ENCODE results near the gene RPTOR.

The RPTOR gene

DNA sequence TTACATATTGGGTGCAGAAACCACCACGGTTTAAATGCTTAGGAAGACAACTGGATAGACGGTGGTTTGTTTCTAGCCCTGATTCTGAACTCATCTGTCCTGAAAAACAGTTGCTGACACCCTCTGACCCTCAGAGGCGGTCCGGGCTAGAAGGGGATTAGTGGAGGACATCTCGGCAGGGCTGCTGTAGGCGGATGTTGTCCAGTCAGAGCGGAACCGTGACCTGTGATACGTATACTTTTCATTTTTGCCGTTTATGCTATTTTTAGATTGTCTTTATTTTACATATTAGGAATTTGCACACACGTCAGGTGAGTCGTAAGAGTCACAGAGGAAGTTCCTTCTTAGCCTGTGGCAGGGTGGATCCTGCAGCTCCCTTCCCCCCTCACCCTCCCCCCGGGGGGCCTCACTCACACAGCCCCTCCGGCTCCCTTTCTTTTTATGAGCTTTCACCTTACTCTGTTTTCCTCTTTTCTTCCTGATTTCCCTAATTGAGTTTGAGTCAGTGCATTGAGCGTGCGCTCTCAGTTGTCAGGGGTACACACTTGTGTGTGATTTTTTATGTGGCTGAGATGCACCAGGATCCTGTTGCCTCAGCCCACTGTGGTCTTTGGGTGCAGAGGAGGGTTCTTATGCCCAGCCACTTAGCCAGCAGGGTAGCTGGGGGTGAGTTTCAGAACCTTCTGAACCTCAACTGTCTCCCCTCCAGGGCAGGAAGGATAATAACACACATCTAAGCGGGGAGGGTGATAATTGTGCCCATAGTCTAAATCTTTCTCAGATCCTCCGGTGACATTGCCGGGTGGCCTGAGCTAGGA, 236.0 kb downstream of the RPTOR start:
- DNase-seq (ENCODE audit: low read depth, low spot score) = no peak

DNA sequence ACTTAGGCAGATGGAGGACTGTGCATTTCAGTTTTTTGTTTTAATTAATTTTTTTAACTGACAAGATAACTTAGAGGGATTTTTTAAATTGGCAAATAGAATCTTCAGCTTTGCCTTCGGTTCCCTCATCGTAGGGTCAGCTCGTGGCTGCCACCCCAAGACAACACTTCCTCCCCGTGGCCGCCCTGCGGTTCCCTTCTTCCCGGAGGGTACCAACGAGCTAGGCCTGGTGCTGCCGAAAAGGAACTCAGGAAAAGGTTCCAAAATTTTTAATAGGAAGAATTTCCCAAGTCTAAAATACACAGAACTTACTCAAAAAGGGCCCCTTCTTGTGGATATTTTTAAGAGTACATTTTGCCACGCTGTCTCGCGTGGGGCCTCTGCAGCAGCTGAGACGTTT, 236.6 kb downstream of the RPTOR start:
- no peak for DNase-seq (ENCODE audit: low read depth, low spot score)

DNA sequence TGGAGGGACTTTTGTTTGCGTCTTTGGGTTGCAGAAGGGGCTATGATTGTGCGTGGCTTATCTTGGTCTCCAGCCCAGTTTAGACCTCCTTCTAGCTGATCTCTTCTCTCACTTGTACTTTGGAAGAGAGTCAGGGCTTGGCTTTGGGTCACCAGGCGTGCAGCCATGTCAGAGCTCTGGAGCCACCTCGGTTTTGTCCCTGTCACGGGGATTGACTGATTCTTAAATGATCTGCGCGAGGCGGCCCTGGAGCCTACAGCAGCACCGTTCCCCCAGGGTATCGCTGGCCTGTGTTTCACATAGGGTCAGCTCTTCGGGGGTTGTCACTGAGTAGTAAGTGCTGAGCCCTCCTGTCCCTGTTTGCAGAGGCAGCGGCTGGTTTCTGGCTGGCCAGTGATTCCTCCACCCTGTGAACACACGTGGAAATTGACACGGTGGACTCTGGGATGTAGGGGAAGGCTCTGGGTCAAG, 237.2 kb downstream of the RPTOR start:
- DNase-seq (ENCODE audit: low read depth, low spot score) = no peak

DNA sequence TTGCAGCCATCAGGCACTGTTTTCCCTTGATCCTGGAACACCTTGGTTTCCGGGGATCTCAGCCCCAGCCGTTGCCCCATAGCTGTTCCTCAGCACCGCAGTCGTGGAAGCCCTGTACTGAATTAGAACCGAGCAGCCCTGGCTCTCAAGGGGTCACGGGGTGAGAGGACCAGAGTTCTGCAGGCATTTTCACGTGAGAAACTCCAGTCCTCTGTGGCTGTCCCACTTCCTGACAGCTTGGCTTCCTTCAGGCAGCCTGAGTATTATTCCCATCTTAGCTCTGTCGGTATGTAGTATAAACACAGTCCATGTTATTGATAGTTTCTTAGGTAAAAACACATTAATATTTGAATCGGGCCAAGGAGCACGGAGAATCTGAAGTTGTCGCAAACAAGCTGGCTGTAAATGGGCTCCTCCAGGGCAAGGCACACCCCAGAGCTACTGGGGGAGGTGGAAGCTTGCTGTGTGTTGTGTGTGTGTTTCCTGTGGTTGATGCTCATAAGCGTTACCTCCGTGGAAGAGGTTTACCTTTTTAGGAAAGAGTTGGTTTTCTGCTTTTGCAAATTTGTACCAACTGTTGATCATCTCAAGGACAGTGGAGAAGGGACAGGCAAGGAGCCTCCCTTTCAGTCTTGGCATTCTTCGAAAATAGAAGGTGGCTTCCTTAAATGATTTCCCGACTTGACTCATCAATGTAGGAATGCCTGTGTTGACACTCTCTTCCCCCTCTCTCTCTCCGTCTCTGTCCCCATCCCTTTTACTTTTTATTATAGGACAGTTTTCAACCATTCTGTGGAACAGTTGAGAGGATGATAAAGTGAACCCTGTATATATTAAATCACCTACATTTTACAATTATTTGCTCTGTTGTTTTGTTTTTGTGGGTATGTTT, 238.1 kb downstream of the RPTOR start:
- DNase-seq (ENCODE audit: low read depth, low spot score) = no peak

DNA sequence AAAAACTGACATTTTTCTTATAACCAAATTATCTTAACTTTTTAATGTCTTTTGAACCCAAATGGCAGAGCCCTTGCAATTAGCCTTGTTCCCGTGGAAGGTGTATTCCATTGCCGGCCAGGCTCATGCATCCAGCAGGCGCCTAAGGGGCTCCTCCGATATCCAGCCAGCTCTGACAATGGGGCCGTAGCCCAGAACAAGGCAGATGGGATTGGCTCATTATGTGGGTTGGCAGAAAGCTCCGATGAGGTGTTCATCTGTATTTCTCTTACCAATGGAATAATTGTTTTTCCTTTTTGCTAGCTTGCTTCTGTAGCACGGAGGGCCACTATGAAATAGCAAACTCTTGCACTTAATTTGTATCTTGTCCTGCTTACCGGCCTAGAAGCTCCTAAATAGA, 238.8 kb downstream of the RPTOR start:
- no peak for DNase-seq (ENCODE audit: low read depth, low spot score)

DNA sequence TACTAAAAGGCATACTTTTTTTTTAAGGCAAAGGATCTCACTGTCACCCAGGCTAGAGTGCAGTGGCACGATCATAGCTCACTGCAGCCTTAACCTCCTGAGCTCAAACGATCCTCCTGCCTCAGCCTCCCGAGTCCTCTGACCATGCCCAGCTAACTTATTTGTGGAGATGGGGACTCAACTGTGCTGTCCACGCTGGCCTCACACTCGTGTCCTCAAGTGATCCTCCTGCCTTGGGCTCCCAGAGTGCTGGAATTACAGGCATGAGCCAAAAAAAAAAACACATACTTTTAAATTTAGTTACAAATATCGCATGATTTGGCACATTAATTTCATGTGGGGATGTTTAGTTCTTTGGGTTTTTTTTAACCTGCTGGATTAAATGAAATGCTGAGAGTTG, 239.3 kb downstream of the RPTOR start:
- DNase-seq (ENCODE audit: low read depth, low spot score) = no peak

DNA sequence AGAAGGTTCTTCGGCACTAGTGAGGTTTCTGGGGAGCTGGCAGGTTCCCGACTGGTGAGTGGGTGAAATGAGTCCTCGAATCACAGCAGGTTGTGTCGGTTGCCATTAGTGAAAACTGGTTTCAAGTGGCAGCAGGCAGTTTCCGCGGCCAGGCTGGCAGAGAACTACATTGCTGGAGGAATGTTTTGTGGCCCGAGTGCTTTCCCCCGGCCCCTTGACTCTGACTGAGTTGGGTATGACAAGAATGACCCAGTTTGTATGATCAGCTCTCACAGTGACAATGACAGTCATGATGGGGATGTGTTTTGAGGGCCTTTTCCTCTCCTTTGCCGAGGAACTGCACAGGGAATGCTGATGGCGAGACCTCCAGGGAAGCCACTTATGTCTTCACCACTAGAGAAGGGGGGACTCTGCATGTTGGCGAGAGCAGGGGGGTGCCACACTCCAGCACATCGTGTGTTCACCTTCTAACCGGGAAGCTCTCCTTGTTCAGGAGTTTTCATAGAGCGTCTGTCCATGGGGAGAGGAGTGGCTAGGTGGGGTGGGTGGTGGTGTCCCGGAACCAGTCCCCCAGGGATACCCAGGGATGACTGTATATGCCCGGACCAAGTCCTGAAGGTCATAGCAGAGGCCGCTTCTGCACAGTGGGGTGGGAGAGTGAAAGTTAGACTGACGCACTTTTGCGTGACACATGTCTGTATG, 241.0 kb downstream of the RPTOR start:
- DNase-seq (ENCODE audit: low read depth, low spot score) = no peak

DNA sequence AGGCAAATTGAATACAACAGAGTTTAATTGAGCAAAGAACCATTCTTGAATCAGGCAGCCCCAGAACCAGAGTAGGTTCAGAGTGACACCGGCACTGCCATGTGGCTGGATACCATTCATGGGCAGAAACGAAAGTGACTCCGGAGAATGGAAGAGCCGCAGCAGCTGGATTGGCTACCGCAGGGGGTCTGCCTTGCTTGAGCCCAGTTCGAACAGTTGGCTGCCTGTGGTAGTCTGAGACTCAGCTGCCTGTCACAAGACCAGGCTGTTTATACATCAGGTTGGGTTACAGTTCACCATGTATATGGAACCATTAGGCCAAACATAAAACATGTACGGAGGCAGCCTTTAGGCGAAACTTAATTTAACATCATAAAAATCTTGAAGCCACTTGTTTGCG, 241.8 kb downstream of the RPTOR start:
- DNase-seq (ENCODE audit: low read depth, low spot score) = no peak

DNA sequence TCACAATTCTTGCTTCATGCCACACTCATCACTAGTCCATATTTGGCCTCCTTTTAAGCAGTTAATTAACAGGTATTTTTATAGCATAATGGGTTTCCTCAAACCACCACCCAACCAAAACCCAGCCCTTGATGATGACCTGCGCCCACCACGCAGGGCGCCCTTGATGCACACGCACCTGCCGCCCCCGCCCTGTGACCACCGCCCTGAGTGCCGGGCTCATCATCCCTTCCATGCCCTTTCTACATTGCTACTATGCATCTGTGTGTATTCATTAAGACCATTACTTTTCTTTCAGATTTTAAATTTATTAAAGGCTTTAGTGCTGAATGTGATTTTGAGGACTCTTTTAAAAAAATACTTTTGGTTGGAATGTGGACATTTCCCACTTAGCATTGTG, 242.2 kb downstream of the RPTOR start:
- DNase-seq (ENCODE audit: low read depth, low spot score) = no peak

DNA sequence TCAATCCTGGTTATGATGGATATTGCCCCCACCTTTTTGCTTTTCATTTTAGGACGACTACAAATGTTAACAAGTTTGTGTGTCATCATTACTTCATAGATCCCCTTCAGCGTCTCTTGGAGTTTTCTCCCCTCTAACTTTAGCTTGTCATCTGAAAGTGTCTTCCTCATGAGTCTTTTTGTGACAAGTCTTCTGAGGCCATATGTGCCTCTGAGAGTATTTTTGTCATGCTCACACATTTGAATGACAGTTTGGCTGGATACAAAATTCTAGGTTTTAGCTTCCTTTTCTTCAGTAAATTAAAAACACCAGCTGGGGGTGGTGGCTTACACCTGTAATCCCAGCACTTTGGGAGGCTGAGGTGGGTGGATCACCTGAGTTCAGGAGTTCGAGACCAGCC, 243.2 kb downstream of the RPTOR start:
- DNase-seq (ENCODE audit: low read depth, low spot score) = no peak

DNA sequence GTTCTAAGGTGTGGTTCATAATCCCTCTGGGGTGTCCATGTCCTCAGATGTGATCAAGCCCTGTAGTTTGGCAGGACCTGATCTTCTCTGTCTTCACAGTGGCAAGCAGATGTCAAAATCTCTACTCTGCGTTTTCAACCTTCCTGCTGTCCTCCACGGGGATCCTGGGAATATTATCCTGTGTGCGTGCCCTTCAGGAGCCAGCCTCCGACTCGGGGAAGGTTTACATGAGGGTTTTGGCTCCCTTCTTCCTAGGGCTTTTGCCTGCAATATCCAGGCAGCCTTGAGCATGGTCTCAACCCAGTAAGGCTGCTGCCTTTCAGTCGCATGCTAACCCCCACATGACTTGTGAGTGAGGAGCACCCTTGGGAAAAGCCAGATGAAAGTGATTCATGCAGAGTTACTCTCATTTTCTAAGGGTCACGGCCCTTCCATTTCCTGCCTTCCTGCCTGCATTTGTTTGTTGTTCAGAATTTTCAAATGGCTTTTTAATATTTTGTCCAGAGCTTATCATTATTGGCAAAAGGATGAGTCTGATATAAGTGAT, 244.8 kb downstream of the RPTOR start:
- peak; percentile 93 for DNase-seq (ENCODE audit: low read depth, low spot score)

DNA sequence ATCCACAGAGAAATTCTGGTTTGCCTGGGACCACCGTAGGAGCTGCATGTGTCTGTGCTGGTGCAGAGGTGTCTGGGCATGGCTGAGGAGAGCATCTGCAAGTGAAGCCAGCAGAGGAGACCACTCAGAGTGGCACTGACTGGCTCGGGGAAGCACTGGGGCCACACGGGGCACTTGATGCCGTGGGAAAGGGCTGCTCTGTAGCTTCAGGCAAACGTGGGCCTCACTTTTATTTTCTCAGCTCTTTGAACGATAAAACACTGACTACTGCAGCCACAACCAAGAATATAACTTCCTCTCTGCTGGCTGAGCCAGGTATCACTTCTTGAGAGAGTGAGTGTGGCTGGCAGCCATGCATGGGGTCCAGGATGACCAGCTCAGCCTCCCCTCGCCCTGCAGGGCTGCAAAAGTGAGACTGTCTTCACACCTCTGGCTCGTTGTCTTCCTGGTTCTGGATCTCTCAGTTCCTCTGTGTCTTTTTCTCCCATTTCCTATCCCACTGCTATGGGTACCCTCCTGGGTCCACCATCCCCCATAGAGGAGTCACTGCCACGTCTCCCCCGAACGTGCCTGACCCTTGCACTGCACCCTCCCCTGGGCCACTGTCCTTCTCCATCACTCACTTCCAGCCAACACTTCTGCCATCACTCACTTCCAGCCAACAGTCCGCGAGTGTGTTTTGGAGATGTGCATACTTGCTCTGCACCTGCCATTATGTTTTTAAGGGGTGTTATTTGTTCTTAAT, 245.6 kb downstream of the RPTOR start:
- DNase-seq (ENCODE audit: low read depth, low spot score) = no peak

DNA sequence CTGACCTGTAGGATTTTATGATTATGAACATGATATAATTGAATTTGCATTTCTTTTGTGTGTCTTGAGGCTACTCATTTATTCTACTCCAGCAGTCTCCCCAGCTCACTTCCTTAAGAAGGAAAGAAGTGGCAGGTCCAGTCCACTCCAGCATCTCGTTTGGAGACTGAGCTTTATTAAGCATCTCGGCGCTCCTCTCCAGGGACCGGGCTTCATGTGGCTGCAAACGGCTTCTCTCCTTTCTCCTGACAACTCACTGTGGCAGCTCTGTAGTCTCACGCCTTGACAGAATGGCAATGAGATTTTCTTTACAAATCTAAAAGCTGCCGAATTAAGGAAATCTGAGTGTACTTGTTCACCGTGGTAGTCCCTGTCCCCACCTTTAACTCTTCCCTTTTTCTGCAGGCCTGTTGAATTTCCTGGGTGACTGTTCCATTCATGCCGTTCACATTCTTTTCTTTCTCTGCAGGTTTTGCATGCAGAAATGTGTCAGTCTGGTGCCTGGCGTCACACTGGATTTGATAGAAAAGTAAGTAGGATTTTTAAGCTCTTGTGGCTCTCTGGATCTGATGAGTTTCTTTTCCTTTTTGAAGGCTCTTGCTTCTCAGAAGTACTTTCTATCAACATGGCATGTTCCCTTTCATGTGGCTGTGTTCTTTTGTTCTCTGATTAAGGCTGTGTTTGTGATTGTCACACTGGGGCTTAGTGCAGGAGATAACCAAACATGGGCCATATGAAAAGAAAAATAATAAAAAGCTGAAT, 246.5 kb downstream of the RPTOR start:
- DNase-seq (ENCODE audit: low read depth, low spot score) = no peak

DNA sequence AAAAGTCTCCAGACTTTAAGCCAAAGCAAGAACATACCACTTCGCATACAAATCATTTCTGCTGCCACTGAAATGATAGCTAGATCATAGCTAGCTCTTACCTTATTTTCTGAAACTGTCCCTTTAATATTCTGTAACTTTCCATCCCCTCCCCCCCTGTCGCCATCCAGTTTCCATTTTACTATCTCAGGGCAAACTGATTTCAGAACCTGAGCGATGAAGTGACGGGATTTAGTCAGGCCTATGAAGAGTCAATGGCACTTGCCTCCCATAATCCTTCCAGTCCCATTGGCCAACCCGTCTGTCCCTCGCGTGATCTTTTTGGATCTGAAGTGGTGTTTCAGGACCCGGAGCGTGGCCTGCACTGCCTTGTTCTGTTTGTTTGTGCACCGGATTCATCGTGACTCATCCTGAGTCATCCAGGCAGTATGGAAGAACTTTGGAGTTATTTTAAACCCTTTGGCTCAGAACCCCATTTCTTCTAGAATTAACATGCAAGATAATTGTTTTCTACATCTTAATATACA, 247.2 kb downstream of the RPTOR start:
- DNase-seq (ENCODE audit: low read depth, low spot score) = peak; percentile 88

DNA sequence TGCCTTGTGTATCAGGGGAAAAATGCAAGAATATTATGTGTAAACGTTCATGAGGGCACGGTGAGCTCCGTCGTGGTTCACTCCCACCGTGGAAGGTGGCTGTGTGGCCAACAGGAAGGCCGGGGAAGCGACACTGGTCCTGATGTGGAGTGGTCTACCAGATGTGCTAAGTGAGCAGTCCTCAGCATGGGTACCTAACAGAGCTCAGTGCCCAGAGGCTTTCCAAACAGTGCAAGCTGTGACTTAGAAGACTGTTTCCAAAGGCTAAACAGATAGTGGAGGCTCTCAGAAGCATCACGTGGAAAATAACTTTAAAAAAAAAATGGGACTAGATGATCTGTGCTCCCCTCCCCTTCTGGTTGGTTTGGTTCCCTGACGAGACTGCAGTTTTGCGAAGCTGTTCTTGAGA, 247.7 kb downstream of the RPTOR start:
- DNase-seq (ENCODE audit: low read depth, low spot score) = no peak

DNA sequence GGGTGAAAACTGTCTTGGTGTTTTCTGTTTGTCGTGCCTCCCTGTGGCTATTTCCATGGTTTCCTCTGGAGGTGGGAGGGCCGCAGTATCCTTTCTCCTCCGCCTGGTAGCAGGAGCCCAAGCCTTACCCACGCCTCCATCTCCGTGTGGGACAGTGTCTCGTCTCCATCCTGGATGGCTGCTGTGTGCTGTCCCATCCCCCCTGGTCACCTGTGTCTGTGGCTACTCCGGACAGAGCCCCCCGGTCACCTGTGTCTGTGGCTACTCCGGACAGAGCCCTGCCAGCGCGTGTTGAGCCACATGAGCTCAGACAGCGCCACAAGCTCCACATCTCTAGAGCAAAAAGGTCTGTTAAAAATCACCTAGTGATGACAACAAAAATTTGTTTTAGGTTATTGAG, 248.8 kb downstream of the RPTOR start:
- DNase-seq (ENCODE audit: low read depth, low spot score) = no peak

DNA sequence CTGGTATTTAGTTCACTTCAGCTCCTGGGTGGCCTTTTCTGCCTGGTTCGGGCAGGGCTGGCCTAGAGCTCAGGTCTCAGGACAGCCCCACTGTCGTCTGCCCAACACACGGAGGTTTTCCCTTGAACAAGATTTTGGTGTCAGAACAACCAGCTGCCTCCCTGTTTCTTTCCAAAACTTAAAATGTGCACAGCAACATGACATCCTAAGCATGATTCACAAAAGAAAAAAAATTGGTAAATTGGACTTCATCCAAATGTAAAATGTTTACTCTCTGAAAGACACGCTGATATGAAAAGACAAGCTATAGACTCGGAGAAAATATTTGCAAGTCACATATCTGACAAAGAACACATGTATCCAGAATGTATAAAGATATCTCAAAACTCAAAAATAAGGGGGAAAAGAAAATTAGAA, 249.2 kb downstream of the RPTOR start:
- no peak for DNase-seq (ENCODE audit: low read depth, low spot score)

DNA sequence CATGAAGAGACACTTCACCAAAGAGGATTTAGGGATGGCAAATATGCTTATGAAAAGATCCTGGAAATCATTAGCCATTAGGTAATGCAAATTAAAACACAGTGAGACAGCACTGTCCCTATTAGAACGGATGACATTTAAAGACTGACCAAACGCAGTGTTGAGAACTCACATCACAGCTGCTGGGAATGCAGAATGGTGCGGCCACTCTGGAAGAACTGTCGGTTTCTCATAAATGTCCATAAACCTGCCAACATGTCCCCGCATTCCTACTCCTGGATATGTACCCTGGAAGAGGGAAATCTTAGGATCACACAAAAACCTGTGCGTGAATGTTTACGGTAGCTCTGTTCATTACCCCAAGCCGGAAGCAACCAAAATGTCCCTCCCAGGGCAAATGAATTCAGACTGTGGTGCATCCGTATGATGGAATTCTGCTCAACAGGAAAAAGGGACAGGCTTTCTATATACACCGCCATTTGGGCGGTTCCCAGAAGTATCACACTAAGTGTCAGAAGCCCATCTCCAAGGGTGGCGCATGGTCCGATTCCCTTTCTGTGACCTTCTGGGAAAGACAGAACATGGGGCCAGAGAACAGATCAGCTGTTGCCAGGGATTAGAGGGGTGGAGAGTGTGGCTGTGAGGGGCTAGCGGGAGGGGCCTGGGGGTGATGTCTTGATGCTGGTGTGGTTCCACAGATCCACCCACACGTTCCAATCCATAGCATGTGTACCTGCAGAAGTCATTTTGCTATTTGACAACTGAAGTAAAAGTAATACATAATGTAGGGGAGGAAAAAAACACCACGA, 249.8 kb downstream of the RPTOR start:
- no peak for DNase-seq (ENCODE audit: low read depth, low spot score)

DNA sequence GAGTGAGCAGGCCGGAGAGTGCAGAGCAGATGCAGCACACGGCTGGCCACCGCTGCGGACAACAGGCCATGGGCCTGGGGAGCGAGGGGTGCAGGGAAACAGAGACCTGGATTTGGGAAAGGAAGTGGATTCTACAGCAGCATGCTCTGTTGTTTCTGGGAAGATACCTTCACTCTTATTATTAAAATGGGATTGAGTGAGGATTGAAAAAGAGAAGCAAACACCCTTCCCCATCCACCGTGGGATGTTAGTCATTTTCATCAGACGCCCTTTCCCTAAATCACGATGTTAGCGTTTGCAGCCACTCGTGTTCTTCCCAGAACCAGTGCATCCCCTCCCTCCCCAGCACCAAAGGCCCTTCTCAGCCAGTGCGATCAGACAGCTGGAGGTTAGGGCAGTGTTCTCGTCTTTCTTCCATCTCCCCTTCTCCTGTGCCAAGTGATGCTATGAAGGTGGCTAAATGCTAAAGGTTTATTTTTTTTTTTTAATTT, 250.5 kb downstream of the RPTOR start:
- no peak for DNase-seq (ENCODE audit: low read depth, low spot score)
